AG08396 (cell line): ENCODE results near the gene GSS.

Source experiments
- DNase-seq: peaks from one replicate; pipeline ENCODE4 v3.0.0; 2012; ENCODE audit warnings: low spot score, mixed read lengths

Gene GSS

GRCh38 chr20:34946661-34947060, 8.9 kb downstream of the GSS start:
- DNase-seq = no peak

DNA sequence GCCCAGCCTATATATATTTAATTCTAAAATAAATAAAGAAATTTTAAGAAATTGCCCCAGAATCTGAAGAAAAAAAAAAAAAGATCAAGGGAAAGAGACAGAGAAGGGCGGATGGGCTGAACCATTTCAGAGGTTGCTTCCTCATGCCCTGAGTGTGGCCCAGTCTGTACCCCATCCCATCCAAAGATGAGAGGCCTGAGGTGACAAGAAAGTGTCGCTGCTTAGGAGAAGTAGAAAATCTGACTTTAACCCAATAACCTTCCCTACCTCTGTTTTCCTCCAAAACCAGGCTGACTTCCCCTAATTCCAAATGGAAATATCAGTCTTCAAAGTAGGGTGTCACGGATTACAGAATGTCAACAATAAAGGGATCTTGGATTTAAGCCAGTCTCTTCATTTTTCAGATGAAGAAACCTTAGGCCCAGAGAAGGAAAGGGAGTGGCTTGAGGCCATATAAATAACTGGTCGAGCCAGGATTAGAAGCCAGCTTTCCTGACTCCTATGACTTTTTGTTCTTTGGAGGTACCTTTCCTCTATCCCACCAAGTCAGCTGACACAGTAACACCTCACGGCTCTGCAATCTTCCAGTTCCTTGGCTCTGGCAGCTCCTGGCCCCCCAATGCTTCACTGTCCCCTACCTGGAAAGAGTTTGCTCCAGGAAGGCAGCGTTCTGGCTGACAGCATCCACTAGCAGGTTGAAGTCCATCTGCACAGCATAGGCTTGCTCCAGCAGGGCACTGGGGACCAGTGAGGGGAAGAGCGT, 10.1 kb downstream of the GSS start:
- DNase-seq = no peak

GRCh38 chr20:34943808-34944567, 11.6 kb downstream of the GSS start:
- DNase-seq = no peak

- DNase-seq = no peak
Measured at GRCh38 chr20:34942301-34942700, 13.3 kb downstream of the GSS start.

- DNase-seq = no peak
Measured at GRCh38 chr20:34941226-34941625, 14.4 kb downstream of the GSS start.

GRCh38 chr20:34940081-34940481, 15.5 kb downstream of the GSS start:
- no peak for DNase-seq

DNA sequence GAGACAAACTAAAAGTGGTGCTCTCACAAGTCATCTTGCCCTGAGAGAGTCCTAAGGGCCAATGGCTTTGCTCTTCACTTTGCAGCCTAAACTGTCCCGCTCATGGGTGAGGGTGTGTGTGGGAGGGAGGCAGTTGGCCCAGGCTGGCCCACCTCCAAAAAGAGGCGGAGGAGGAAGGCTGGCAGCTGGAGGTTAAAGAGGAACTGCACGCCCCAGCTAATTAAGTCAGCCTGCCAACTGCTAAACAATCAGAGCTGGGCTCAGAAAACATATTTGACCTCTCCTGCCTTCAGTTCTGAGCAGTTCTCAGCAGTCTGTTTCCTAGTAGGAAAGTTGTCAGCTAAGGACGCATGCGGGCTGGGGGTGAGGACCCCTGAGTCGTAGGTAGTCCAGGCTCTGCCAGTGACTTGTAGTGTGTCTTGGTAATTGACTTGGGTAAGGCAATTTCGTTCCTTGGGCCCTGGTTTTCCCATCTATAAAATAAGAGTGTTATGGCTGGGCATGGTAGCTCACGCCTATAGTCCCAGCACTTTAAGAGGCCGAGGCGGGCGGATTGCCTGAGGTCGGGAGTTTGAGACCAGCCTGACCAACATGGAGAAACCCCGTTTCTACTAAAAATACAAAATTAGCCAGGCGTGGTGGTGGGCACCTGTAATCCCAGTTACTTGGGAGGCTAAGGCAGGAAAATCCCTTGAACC, 17.0 kb downstream of the GSS start:
- DNase-seq = no peak

GRCh38 chr20:34931771-34932170, 23.8 kb downstream of the GSS start:
- DNase-seq = no peak

GRCh38 chr20:34928411-34928810, 27.2 kb downstream of the GSS start:
- DNase-seq = no peak

DNA sequence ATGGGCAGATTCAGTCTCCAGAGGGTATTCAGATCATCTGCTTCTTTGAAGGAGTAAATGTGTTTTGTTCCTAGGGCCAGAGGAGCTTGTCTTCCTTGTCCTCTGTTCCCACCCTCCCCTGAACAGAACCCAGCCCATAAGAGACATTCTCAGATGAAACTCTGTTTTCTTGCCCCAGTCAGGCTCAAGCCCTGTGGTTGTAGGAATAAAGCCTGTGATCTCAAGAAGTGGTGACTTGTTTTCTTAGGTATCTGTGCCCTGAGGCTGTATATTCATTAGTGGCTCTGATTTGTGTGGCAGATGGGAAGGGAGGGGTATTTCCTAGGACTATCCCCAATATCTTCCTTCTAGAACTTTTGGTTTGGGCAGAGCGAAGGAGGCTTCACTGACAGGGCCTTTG, 27.9 kb downstream of the GSS start:
- DNase-seq = no peak

GRCh38 chr20:34926581-34926980, 29.0 kb downstream of the GSS start:
- DNase-seq = no peak

DNA sequence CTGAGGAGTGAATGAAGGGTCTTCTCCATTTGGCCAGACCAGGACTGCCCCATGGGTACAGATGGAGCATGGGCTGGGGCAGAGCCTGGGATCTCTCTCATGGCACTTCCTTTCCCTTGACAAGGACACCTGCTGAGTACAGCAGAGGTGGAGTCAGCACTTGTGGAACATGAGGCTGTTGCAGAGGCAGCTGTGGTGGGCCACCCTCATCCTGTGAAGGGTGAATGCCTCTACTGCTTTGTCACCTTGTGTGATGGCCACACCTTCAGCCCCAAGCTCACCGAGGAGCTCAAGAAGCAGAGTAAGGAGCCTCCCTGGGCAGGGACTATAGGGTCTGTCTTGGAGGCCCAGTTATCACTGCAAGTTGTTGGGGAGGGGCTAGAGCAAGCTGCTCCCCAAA, 29.6 kb downstream of the GSS start:
- no peak for DNase-seq

GRCh38 chr20:34925341-34925740, 30.3 kb downstream of the GSS start:
- no peak for DNase-seq

DNA sequence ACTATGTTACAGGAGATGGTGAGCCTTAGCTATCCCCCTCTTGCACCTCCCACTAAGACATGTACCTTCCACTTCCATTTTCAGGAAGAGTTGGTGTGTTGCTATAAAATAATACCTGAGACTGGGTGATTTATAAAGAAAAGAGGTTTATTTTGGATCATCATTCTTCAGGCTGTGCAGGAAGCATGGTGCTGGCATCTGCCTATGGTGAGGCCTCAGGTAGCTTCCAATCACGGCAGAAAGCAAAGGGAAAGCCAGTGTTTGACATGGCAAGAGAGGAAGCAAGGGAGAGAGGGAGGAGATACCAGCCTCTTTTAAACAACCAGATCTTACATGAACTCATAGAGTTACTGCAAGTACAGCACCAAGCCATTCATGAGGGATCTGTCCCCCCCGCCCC, 32.2 kb downstream of the GSS start:
- no peak for DNase-seq

- DNase-seq = peak; percentile 77
Measured at GRCh38 chr20:34922654-34923381, 32.8 kb downstream of the GSS start.

DNA sequence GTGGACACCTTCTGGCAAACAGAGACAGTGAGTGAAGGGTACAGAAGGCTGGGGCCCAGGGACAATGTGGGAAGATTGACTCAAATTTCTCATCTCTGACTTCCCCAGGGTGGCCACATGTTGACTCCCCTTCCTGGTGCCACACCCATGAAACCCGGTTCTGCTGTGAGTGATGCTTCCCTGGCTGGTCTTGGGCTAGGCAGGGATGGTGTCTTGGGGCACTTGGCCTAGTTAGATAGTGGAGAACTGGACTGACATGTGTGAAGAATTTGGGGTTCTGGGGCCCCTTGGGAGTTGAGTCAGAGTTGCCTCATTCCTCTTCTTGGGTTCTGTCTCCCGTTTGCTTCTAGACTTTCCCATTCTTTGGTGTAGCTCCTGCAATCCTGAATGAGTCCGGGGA, 34.2 kb downstream of the GSS start:
- no peak for DNase-seq

DNA sequence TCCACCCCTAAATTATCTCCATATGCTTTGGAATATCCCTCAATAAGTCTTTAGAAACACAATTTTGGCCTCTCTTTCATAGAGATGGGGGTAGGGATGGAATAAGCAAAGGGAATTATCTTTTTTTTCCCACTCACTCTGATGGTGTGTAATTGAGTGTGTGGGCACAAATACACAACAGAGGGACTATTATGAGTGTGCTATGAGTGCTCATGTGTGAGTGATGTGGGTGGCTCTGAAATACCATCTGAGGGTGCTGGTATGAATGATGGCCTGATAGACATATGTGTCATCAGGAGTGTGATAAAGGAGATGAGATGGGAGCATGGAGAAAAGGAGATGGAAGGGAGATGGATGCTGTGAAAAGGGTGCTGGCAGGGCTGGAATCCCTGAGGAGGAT, 35.6 kb downstream of the GSS start:
- no peak for DNase-seq

DNA sequence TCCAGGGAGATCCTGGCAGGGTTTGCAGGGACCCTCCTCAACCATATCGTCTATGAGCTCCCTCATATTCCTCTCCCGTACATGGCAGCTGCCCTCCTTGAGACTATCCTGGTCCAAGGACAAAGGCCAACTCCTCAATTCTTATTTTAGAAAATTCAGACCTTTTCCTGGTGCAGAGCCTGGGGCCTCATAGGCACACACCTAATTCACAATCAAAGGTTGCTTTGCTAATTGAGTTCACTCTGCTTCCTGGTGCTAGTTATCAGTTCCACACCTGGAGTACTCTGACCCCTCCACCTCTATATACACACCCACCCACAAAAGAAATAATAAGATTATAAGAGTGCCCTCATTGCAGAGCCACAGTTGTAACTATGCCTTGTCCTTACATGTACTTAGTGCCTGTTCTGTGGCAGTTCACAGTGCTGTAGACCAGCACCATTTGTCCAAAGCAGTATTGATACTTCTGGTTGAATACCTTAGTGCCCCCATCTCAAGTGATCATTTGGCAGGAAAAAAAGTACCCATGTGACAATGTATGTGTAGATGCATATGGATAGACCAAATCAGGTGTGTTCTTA, 38.7 kb downstream of the GSS start:
- no peak for DNase-seq

- DNase-seq = no peak
Measured at GRCh38 chr20:34915749-34916455, 39.7 kb downstream of the GSS start.

GRCh38 chr20:34915131-34915530, 40.5 kb downstream of the GSS start:
- DNase-seq = no peak
